GM19035 (cell line): Measurements from ENCODE around the gene DTNBP1.
"Not testable (repeated sequence)": the region's sequence is repeated elsewhere in the genome, so short reads cannot be mapped to it uniquely, and the experiment has no call there.

Experiments
- ATAC-seq: cut with Tn5 transposase; IDR thresholded peaks from one replicate; pipeline ENCODE4 v1.9.1; 2021; ENCODE audit not compliant: unreplicated experiment

Gene DTNBP1

DNA sequence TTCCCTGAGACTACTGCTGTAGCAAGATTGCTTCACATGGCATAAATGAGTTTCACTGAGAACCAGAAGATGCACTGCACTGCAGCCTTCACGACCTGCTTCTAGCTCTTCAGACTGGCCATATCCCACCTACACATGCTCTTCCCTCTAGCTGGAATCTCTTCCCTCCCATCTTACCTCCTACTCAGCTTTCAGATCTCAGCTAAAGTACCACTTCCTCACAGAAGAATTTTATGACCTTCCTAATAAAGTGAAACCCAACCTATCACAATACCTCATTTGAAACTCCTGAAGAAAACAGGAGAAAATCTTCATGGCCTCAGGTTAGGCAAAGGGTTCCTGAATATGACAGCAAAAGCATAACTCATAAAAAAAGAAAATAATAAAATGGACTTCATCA is 99.9 kb downstream of the DTNBP1 start:
- no peak for ATAC-seq

DNA sequence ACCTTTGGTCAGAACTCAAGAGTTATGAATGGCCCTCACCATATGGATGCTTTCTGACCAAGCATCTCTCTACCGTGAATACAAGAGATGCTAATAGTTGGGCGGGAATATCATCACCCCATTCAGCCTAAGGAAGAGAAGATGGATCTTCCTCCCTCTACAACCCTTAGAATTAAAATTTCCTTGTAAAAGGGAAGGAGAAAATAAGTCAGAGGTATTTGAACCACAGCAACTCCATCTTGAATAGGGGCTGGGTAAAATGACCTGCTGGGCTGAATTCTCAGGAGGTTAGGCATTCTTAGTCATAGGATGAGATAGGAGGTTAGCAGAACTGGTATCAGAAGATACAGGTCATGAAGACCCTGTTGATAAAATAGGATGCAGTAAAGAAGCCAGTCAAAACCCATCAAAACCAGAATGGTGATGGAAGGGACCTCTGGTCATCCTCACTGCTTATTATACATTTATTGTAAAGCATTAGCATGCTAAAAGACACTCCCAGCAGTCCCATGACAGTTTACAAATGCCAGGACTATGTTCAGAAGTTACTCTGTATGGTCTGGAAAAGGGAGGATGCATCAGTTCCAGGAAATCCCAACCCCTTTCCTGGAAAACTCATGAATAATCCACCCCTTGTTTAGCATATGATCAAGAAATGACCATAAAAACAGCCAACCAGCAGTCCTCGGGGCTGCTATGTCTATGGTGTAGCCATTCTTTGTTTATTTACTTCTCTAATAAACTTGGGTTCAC is 101.2 kb downstream of the DTNBP1 start:
- ATAC-seq: no peak

GRCh38 chr6:15560713-15561112 is 102.1 kb downstream of the DTNBP1 start:
- ATAC-seq: no peak

DNA sequence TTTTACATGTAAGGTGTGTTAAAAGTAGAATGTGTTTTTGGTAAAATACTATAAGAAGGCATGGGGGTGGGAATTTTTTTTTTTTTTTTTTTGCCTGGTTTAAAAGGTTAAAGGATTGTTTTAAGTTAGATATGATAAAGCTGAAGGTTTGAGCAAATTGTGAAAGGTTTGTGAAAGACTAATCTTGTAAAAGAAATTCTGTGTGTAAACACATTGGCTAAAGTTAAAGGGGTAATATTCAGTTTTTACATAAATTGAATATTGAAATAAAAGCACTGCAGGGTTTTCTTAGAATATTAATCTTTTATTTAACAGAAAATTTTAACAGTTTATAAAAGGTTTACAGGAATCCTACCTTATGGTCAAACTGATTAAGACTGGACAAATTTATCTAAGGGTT is 105.7 kb downstream of the DTNBP1 start:
- no peak for ATAC-seq

DNA sequence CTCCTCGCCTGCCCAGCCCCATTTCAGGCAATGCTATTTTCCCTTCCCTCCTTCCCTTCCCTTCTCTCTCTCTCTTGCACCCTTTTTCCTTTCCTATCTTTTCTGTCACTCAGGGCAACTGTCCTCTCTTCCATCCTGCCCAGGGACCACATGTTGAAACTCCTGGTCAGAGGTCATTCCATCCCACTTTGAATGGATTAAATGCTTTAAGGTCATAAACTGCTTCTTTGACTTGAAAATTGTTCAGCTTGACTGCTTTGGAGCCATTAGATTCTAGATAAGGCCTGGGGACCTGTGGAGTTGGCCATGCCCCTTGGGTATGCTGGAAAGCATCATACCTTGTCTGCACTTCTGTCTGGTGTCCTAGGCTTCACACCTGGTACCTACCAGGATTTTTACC is 106.1 kb downstream of the DTNBP1 start:
- ATAC-seq: no peak

GRCh38 chr6:15555101-15556038 is 107.5 kb downstream of the DTNBP1 start:
- ATAC-seq: no peak

GRCh38 chr6:15554728-15555100 is 108.1 kb downstream of the DTNBP1 start:
- ATAC-seq: no peak

- no peak for ATAC-seq
Measured at GRCh38 chr6:15553736-15554294, 109.0 kb downstream of the DTNBP1 start.

- ATAC-seq: no peak
Measured at GRCh38 chr6:15553031-15553430, 109.8 kb downstream of the DTNBP1 start.

DNA sequence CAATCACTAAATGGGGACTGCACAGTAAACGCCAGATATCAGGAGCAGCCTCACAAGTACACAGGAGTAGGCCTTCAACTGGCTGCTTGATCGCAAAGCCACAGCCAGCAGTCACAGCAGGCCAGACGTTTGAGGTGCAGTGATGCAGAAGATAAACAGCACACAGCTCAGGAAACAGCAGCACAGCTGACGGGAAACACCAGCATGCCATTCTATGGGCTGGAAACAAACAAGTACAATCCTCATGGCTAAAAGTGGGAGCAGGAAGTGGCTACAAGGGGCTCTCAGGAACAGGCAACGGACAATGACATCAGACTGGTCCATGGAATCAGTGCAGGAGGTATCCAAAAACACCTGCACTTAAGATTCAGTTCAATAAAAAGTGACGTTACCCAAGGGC is 111.0 kb downstream of the DTNBP1 start:
- no peak for ATAC-seq

DNA sequence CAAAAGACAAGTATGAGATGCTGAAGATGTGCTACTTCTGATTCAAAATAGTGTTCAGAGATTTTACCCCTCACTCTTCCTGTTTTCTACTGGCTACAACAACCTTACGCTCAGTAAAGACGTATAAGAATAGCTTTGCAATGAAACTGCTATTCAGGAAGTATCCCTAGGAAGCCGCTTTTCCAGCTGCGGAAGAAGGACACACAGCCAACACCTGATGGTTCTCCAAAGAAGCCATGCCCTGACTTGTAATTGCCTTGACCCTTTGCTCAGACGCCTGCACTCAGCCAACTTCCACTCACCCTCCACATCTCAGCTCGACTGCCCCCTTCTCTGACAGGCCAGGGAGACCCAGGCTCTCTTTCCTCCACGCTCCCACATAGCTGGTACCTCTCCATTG is 111.6 kb downstream of the DTNBP1 start:
- ATAC-seq: no peak

GRCh38 chr6:15550546-15551123 is 112.2 kb downstream of the DTNBP1 start:
- ATAC-seq: no peak

DNA sequence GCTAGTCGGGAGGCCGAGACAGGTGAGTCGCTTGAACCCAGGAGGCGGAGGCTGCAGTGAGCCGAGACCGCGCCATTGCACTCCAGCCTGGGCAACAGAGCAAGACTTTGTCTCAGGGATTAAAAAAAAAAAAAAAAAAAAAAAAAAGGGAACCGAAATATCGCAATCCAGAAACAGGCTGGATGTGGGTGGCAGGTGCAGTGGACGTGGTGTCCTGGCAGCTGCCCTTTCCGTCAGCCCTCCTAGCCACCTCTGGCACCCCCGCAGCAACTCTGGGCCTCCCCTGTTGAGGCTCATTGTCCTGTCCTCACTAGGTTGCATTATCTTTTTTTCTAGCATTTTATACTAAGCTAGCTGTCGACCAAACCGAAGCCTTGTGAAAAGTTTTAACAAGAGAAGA is 113.5 kb downstream of the DTNBP1 start:
- no peak for ATAC-seq

DNA sequence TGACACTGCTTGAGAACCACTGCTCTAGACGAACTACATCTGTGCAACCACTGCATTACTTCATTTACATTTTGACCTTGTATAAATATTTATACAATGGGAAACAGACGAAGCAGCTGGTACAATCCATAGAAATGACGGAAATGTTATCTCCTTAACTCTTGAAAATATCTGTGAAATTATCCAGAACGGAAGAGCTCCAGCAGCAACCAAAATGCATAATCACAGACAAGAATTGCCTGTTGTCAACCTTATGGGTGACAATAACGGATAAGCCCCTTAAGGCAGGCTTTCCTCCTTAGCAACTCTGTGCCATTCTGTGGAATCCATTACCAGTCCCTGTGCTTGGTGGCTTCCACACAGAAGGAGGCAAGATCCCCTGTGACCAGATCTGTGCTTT is 115.4 kb downstream of the DTNBP1 start:
- ATAC-seq: no peak

DNA sequence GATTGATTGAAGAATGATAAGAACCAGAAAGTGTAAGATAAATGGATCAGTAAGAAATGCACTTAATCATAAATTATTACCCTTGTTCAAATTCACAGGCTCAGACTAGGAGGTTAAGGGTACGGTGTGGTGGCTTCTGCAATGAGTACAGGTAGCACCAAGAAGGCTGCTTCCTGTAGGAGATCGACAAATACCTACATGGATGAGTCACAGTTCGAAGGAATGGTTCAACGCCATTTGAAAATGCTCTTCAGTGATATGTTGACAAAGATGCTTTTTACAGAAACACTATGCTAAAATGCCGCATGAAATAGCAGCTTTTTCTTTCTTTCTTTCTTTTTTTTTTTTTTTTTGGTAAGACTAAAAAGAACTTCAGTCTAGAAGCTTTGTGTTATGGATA is 116.2 kb downstream of the DTNBP1 start:
- no peak for ATAC-seq

DNA sequence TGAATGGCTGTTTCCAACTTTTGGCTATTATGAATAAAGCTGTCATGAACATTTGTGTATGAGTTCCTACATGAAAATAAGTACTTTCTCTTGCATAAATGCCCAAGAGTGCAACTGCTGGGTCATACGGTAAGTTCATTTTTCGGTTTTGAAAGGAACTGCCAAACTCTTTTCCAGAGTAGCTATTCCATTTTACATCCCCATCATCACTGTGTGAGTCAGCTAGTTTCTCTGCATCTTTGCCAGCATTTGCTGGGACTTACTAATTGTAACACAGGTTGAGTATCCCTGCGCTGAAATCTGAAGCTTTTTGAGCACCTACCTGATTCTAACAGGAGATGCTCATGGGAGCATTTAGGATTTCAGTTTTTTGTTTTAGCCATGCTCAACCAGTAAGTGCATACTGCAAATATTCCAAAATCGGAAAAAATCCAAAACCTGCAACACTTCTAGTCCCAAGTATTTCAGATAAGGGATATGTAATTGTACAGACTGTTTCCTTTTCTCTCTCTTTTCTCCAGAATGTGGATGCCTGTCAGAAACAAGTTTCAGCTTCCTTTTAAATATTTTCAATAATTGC is 118.4 kb downstream of the DTNBP1 start:
- no peak for ATAC-seq

DNA sequence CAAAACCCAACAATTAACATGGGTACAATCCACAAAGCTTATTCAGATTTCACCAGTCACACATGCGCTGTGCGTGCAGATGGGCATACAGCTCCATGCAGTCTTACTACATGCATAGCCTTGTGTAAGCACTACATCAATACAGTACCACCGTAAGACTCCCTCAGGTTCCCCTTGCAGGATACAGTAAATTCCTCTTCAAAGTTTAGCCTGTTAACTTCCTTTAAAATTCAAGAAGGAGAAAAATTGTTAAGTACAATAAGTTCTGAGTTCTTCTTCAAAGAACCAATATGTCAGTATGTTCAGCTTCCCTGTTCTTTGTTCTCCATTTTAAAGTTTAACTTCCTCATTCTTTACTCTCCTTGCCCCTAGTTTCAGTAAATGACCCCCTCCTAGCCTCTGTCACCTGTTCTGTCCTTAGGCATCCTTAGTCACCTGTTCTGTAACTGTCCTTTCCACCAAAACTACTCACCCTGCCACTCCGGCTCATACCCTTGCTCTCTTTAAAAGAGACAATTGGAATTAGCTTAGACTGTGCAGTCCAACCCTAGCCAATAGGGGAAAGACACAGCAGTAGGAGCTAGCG is 119.4 kb downstream of the DTNBP1 start:
- not testable (repeated sequence) for ATAC-seq

- ATAC-seq: no peak
Measured at GRCh38 chr6:15539722-15540270, 123.0 kb downstream of the DTNBP1 start.

- ATAC-seq: no peak
Measured at GRCh38 chr6:15538766-15539495, 123.9 kb downstream of the DTNBP1 start.

GRCh38 chr6:15538106-15538505 is 124.7 kb downstream of the DTNBP1 start:
- no peak for ATAC-seq
